ENCODE measurements around the gene MGMT. TPM values are rescaled to one million over a fixed set of nuclear protein-coding genes. Genes with fewer than 3 reads are reported as not detected.

Gene MGMT
- total RNA-seq, 1 donor from 2014 or later: 13.6 TPM

DNA sequence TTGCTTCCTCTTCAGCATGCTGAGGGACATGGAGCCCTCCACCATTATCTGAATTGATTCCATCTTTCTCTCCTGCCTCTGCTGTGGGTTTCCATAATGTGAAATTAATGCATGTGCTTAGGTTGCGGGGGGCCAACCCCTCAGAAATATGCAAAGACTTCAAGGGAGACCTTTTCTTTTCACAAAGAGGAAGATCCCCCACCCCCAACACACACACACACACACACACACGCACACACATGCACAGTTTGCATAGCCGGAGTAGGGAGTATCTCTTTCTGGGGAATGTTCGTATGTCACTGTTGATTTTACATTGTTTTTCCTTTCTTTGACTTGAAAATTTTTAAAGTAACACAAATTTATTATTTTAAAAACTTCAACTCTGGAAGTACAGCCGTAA is 193.5 kb downstream of the MGMT start:
- no peak overlapping the region for H3K27ac Mint-ChIP-seq
- H3K4me3 Mint-ChIP-seq (ENCODE audit: low read depth): no peak overlapping the region
- H3K36me3 Mint-ChIP-seq (ENCODE audit: insufficient read depth): peaks cover 9% of the 10 kb centered on the region
- peaks cover 13% of the 10 kb centered on the region for H3K9me3 Mint-ChIP-seq (ENCODE audit: low read depth)
- no peaks in the 10 kb centered on the region for H3K4me1 Mint-ChIP-seq (ENCODE audit: low read depth)
- H3K27me3 Mint-ChIP-seq: peaks cover 22% of the 10 kb centered on the region
- DNase-seq (ENCODE audit: low spot score, unreplicated experiment): no peak
- TF ChIP-seq, protein P1, sequence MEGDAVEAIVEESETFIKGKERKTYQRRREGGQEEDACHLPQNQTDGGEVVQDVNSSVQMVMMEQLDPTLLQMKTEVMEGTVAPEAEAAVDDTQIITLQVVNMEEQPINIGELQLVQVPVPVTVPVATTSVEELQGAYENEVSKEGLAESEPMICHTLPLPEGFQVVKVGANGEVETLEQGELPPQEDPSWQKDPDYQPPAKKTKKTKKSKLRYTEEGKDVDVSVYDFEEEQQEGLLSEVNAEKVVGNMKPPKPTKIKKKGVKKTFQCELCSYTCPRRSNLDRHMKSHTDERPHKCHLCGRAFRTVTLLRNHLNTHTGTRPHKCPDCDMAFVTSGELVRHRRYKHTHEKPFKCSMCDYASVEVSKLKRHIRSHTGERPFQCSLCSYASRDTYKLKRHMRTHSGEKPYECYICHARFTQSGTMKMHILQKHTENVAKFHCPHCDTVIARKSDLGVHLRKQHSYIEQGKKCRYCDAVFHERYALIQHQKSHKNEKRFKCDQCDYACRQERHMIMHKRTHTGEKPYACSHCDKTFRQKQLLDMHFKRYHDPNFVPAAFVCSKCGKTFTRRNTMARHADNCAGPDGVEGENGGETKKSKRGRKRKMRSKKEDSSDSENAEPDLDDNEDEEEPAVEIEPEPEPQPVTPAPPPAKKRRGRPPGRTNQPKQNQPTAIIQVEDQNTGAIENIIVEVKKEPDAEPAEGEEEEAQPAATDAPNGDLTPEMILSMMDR (IDR thresholded peaks at IDR 0.05; ENCODE audit: unreplicated experiment): no peak

DNA sequence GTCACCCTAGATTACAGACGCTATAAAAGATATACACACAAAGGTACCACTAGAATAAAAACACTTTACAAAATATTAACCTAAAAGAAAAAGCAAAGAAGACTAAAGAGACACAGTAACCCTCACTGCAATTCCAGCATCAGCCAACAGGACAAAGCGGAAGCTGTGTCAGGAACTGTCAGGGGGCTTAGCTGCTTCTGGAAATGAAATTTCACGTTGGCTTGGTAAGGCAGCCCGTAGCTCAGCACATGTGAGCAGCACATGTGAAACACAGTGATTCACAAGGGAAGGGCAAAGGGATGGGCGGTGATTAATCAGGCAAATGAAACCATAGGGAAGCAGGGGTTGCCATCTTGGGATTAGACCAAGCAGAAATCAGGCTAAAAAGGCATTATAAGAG is 195.4 kb downstream of the MGMT start:
- Mint-ChIP-seq H3K4me3 (ENCODE audit: low read depth) (no peak overlapping the region), H3K27ac (no peak overlapping the region), H3K4me1 (ENCODE audit: low read depth) (no peaks in the 10 kb centered on the region), H3K27me3 (peaks cover 9% of the 10 kb centered on the region), H3K9me3 (ENCODE audit: low read depth) (peaks cover 16% of the 10 kb centered on the region), H3K36me3 (ENCODE audit: insufficient read depth) (peaks cover 10% of the 10 kb centered on the region)
- TF ChIP-seq, protein P1 (IDR thresholded peaks at IDR 0.05; ENCODE audit: unreplicated experiment): peak; percentile 37
- no peak for DNase-seq (ENCODE audit: low spot score, unreplicated experiment)

DNA sequence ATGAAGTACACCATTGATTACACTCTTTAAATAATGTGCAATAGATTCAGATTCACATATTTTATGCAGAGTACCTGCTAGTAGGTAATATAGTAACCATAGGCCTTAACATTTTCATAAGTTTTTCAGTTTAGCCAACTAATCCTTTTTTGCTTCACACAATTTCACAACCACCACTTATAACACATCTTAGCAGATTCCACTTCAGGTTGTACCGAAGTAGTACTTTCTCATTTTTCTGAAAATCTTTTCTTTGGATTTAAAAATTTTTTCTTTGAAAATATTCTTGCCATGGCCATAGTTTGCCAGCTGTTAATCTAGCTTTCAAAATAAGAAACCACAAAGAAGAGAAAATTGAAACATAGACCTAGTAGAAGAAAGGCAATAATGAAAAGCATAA is 203.1 kb downstream of the MGMT start:
- TF ChIP-seq, protein P1 (IDR thresholded peaks at IDR 0.05; ENCODE audit: unreplicated experiment): no peak
- H3K4me1 Mint-ChIP-seq (ENCODE audit: low read depth): no peaks in the 10 kb centered on the region
- peaks cover 12% of the 10 kb centered on the region for H3K36me3 Mint-ChIP-seq (ENCODE audit: insufficient read depth)
- H3K27me3 Mint-ChIP-seq: peaks cover 1% of the 10 kb centered on the region
- H3K4me3 Mint-ChIP-seq (ENCODE audit: low read depth): no peak overlapping the region
- DNase-seq (ENCODE audit: low spot score, unreplicated experiment): no peak
- no peak overlapping the region for H3K27ac Mint-ChIP-seq
- H3K9me3 Mint-ChIP-seq (ENCODE audit: low read depth): peaks cover 27% of the 10 kb centered on the region

DNA sequence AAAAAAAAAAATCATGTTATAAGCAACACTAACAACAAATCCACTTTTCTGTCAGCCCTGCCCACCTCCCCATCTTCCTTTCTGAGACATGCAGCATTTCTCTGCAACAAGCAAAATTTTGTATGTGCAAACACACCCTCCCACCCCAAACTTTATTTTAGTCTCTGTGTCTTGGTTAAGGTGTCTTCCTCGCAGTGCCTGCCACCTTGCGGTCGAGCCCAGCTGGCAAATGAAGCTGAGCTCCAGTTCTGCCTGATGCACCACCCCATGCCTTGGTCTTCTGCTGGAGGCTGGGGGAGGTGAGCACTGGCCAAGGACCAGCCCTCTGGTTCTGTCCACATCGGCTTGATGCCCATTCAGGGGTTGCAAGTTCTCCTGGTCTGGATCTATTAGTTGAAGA is 206.3 kb downstream of the MGMT start:
- no peak for DNase-seq (ENCODE audit: low spot score, unreplicated experiment)
- H3K27me3 Mint-ChIP-seq: peaks cover 3% of the 10 kb centered on the region
- H3K27ac Mint-ChIP-seq: no peak overlapping the region
- TF ChIP-seq, protein P1 (IDR thresholded peaks at IDR 0.05; ENCODE audit: unreplicated experiment): no peak
- no peak overlapping the region for H3K4me3 Mint-ChIP-seq (ENCODE audit: low read depth)
- peaks cover 5% of the 10 kb centered on the region for H3K36me3 Mint-ChIP-seq (ENCODE audit: insufficient read depth)
- H3K4me1 Mint-ChIP-seq (ENCODE audit: low read depth): no peaks in the 10 kb centered on the region
- H3K9me3 Mint-ChIP-seq (ENCODE audit: low read depth): peaks cover 16% of the 10 kb centered on the region

DNA sequence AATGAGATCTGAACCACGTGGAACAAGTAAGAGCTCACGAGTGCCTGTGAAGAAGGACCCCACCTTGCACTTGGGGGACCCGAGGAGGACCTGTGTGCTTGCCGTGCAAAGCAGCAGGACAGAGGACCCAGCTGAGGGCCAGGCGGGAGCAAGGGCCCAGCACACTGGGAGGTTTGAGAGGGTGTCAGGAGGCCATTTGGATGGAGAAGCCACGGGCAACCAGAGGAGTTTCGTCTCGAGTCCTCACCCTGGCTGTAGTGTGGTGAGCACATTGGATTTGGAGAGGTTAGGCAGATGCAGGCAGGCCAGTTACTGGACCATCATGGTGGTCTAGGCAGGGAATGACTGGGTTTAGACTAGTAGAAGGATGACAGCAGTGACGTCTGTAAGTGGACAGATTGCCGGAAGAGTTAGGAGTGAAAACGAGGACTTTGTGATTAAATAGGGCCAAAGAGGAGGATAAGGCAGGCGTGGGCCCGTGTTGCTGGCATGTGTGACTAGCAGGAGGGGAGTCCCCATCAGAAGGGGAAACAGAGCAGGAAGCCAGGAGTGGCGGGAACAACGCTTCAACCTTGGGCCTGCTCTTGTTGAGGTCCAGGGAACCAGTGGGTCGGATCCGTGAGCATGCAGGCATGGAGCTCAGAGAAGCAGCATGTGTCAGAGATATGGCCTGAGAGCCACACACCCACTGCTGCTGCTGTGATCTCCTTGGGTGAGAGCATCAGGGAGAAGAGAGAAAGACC is 208.2 kb downstream of the MGMT start:
- Mint-ChIP-seq H3K9me3 (ENCODE audit: low read depth) (peaks cover 8% of the 10 kb centered on the region), H3K4me3 (ENCODE audit: low read depth) (no peak overlapping the region), H3K27me3 (peaks cover 3% of the 10 kb centered on the region), H3K4me1 (ENCODE audit: low read depth) (no peaks in the 10 kb centered on the region), H3K36me3 (ENCODE audit: insufficient read depth) (peaks cover 4% of the 10 kb centered on the region), H3K27ac (no peak overlapping the region)
- DNase-seq (ENCODE audit: low spot score, unreplicated experiment): no peak
- TF ChIP-seq, protein P1 (IDR thresholded peaks at IDR 0.05; ENCODE audit: unreplicated experiment): no peak

Data from progenitor cell of endocrine pancreas (in vitro differentiated cells).